H1 (cell line): ENCODE results near the gene GH1. TPM values are rescaled to one million over a fixed set of nuclear protein-coding genes. Genes with fewer than 3 reads are reported as not detected.

Source experiments
- CTCF ChIA-PET: fragments of 300-600 bp; sonication (Branson Sonifier 250); formaldehyde crosslinking; loops from one replicate; lab custom pipeline; 2021; ENCODE audit not compliant: partially characterized antibody; lab: Charles Lee
- POLR2A ChIA-PET: fragments of 300-600 bp; sonication (Branson Sonifier 250); formaldehyde crosslinking; loops from one replicate; lab custom pipeline; 2021; ENCODE audit warnings: inconsistent platforms; ENCODE audit not compliant: partially characterized antibody; lab: Charles Lee
- DNase-seq, 2 experiments: peaks; one replicate each; pipeline versions ENCODE4 v3.0.0 to v3.0.0-alpha.2; 2010 to 2022; ENCODE audit warnings: low spot score in 2 of 2, low read depth in 1 of 2, mixed read lengths in 1 of 2
- FAIRE-seq: peaks from 2 replicates; lab custom pipeline; 2011; peaks lifted over from hg19 to GRCh38; lab: Jason Lieb, UNC
- H2AFZ ChIP-seq: 2 replicates; pipeline ENCODE4 v1.8.1; 2012; ENCODE audit warnings: low read length, inconsistent platforms
- H2AK5ac ChIP-seq: 2 replicates; pipeline ENCODE4 v1.6.1; 2013; ENCODE audit warnings: low read depth, low read length
- H2BK120ac ChIP-seq: replicated peaks from 2 replicates; pipeline ENCODE3; 2013; ENCODE audit warnings: low read depth, low read length, inconsistent platforms
- H2BK12ac ChIP-seq: 2 replicates; pipeline ENCODE4 v1.6.1; 2013; ENCODE audit warnings: low read depth, low read length
- H2BK15ac ChIP-seq: 2 replicates; pipeline ENCODE4 v1.6.1; 2013; ENCODE audit warnings: low read length
- H2BK20ac ChIP-seq: 2 replicates; pipeline ENCODE4 v1.6.1; 2013; ENCODE audit warnings: low read length
- H2BK5ac ChIP-seq: 2 replicates; pipeline ENCODE4 v1.6.1; 2013; ENCODE audit warnings: low read depth, low read length
- H3K14ac ChIP-seq: 2 replicates; pipeline ENCODE4 v1.6.1; 2013; ENCODE audit warnings: inconsistent platforms; ENCODE audit not compliant: insufficient read length
- H3K18ac ChIP-seq: 2 replicates; pipeline ENCODE4 v1.6.1; 2013; ENCODE audit warnings: low read length; ENCODE audit errors: extremely low read depth
- H3K23ac ChIP-seq: 2 replicates; pipeline ENCODE4 v1.6.1; 2013; ENCODE audit warnings: inconsistent platforms; ENCODE audit not compliant: insufficient read length
- H3K23me2 ChIP-seq: 2 replicates; pipeline ENCODE4 v1.6.1; 2013; ENCODE audit warnings: low read depth, low read length
- H3K27ac ChIP-seq: 2 replicates; pipeline ENCODE4 v1.6.1; 2011; ENCODE audit warnings: low read depth, low read length, inconsistent platforms
- H3K27me3 ChIP-seq, 4 experiments: replicated peaks in 1 of 4; 1 replicate in 1 of 4; 2 replicates in 3 of 4; pipeline versions ENCODE4 v1.6.1 to v1.8.1; 2011 to 2013; ENCODE audit warnings: low read length in 3 of 4, mild to moderate bottlenecking in 3 of 4, inconsistent platforms in 2 of 4, mixed read lengths in 2 of 4, moderate library complexity in 1 of 4; ENCODE audit not compliant: control insufficient read depth in 3 of 4, insufficient read depth in 3 of 4; ENCODE audit errors: extremely low read depth in 1 of 4
- H3K36me3 ChIP-seq, 4 experiments: 2 replicates each; pipeline versions ENCODE4 v1.6.1 to v1.8.1; 2011 to 2013; ENCODE audit warnings: mild to moderate bottlenecking in 4 of 4, low read length in 3 of 4, moderate library complexity in 2 of 4, control low read depth in 1 of 4, inconsistent platforms in 1 of 4; ENCODE audit not compliant: insufficient read depth in 4 of 4, control insufficient read depth in 2 of 4
- H3K4ac ChIP-seq: replicated peaks from 2 replicates; pipeline ENCODE3; 2013; ENCODE audit warnings: low read length, low read depth, mixed read lengths, inconsistent platforms; ENCODE audit not compliant: insufficient read length
- H3K4me1 ChIP-seq, 4 experiments: replicated peaks in 1 of 4; 1 replicate in 1 of 4; 2 replicates in 3 of 4; pipeline versions ENCODE4 v1.6.1 to v1.8.1; 2011 to 2013; ENCODE audit warnings: low read length in 3 of 4, inconsistent platforms in 2 of 4, mixed read lengths in 1 of 4; ENCODE audit not compliant: insufficient read depth in 4 of 4, control insufficient read depth in 3 of 4
- H3K4me2 ChIP-seq, 2 experiments: 2 replicates each; pipeline versions ENCODE4 v1.6.1 to v1.8.1; 2011 to 2013; ENCODE audit warnings: low read depth in 2 of 2, low read length in 2 of 2, control low read depth in 1 of 2, inconsistent platforms in 1 of 2, mild to moderate bottlenecking in 1 of 2; ENCODE audit not compliant: insufficient read depth in 1 of 2
- H3K4me3 ChIP-seq, 4 experiments: fragments of 200-600, 300-600 bp in 1 of 4; sonication (generic), shearing (Covaris generic), sonication (Bioruptor Twin) in 1 of 4; 2 replicates each; pipeline versions ENCODE4 v1.5.1 to v1.8.1; 2011 to 2016; ENCODE audit warnings: low read length in 4 of 4, low read depth in 3 of 4, control low read depth in 2 of 4, inconsistent platforms in 2 of 4, mild to moderate bottlenecking in 2 of 4, mixed read lengths in 1 of 4, moderate library complexity in 1 of 4; ENCODE audit not compliant: insufficient read depth in 2 of 4; ENCODE audit errors: extremely low read depth in 1 of 4
- H3K56ac ChIP-seq: replicated peaks from 2 replicates; pipeline ENCODE3; 2013; ENCODE audit warnings: low read depth, mild to moderate bottlenecking, mixed read lengths, low read length, inconsistent platforms; ENCODE audit not compliant: insufficient read length
- H3K79me1 ChIP-seq: 2 replicates; pipeline ENCODE4 v1.6.1; 2013; ENCODE audit warnings: low read depth, low read length, control low read depth
- H3K79me2 ChIP-seq, 2 experiments: 2 replicates each; pipeline versions ENCODE4 v1.6.1 to v1.8.1; 2012 to 2013; ENCODE audit warnings: low read length in 2 of 2, mild to moderate bottlenecking in 2 of 2, inconsistent platforms in 1 of 2; ENCODE audit not compliant: insufficient read depth in 2 of 2, control insufficient read depth in 1 of 2
- H3K9ac ChIP-seq, 4 experiments: replicated peaks in 1 of 4; 1 replicate in 1 of 4; 2 replicates in 3 of 4; pipeline versions ENCODE4 v1.6.1 to v1.8.1; 2011 to 2013; ENCODE audit warnings: low read depth in 3 of 4, low read length in 3 of 4, control low read depth in 2 of 4, mild to moderate bottlenecking in 2 of 4, moderate library complexity in 2 of 4, inconsistent platforms in 1 of 4; ENCODE audit errors: extremely low read depth in 1 of 4
- H3K9me3 ChIP-seq, 2 experiments: 2 replicates each; pipeline versions ENCODE4 v1.6.1 to v1.8.1; 2012 to 2013; ENCODE audit warnings: mild to moderate bottlenecking in 2 of 2, moderate library complexity in 2 of 2, control low read depth in 1 of 2, inconsistent platforms in 1 of 2, low read depth in 1 of 2, low read length in 1 of 2, mixed read lengths in 1 of 2; ENCODE audit not compliant: insufficient read depth in 2 of 2
- H4K20me1 ChIP-seq, 2 experiments: replicated peaks in 1 of 2; 2 replicates each; pipeline versions ENCODE3 to v1.8.1; 2011 to 2013; ENCODE audit warnings: inconsistent platforms in 2 of 2, low read length in 2 of 2, mild to moderate bottlenecking in 1 of 2; ENCODE audit not compliant: insufficient read depth in 2 of 2, control insufficient read depth in 1 of 2
- H4K5ac ChIP-seq: 2 replicates; pipeline ENCODE4 v1.6.1; 2013; ENCODE audit warnings: low read length, low read depth, mixed read lengths, inconsistent platforms; ENCODE audit not compliant: insufficient read length
- H4K8ac ChIP-seq: 2 replicates; pipeline ENCODE4 v1.8.0; 2013; ENCODE audit warnings: mild to moderate bottlenecking, moderate library complexity, low read length, inconsistent platforms; ENCODE audit not compliant: insufficient read depth; ENCODE audit errors: extremely low read depth
- H4K91ac ChIP-seq: replicated peaks from 2 replicates; pipeline ENCODE3; 2013; ENCODE audit warnings: low read length, mixed read lengths, inconsistent platforms; ENCODE audit not compliant: insufficient read length
- CBX8 ChIP-seq: fragments of 300-800, 300-1000 bp; sonication (generic); IDR thresholded peaks from 2 replicates; pipeline ENCODE4 v1.7.1; 2016; ENCODE audit warnings: low read depth, low read length, borderline replicate concordance
- CEBPB ChIP-seq: IDR thresholded peaks from 2 replicates; pipeline ENCODE4 v1.6.1; 2012; ENCODE audit warnings: low read depth, low read length
- RAD21 ChIP-seq, 2 experiments: IDR thresholded peaks in 1 of 2; conservative IDR thresholded peaks in 1 of 2; 2 replicates each; pipeline ENCODE4 v1.6.1; 2011; ENCODE audit warnings: low read depth in 2 of 2, low read length in 2 of 2, improper control_type of control experiment in 1 of 2, inconsistent platforms in 1 of 2, mild to moderate bottlenecking in 1 of 2, moderate library complexity in 1 of 2
- WGBS, 2 experiments: shearing (Covaris generic) in 1 of 2; methylation state at CpG; one replicate each; pipeline versions ENCODE4 v1.1.6 to v1.1.7; 2013 to 2015; ENCODE audit warnings: low lambda C conversion rate in 2 of 2, mixed read lengths in 2 of 2, inconsistent platforms in 1 of 2, low coverage in 1 of 2, missing lambda C conversion rate in 1 of 2; ENCODE audit not compliant: insufficient replicate concordance in 2 of 2, insufficient coverage in 1 of 2, insufficient read length in 1 of 2; ENCODE audit errors: extremely low coverage in 1 of 2, missing lambda C conversion rate in 1 of 2; 5-methylcytosine and 5-hydroxymethylcytosine counted together
- polyA plus RNA-seq, 7 experiments: library from polyadenylated mRNA; depleted of rRNA in 3 of 7; stranded (reverse) in 5 of 7; unstranded in 2 of 7; fragments of >200 nt in 5 of 7; fragments of 200-250 nt in 2 of 7; gene quantifications; 1 replicate in 5 of 7; 2 replicates in 1 of 7; 4 replicates in 1 of 7; pipeline versions ENCODE4 v1.2.1 to v1.2.3, GENCODE V29; 2011 to 2013; ENCODE audit warnings: missing spikeins in 2 of 7, mixed read lengths in 2 of 7
- total RNA-seq: library from RNA; stranded (reverse); fragmentation: NEBNext Ultra II Directional; extraction: Animal tissue kit (Norgen Biotek cat#: 25700); gene quantifications from 2 replicates; pipeline ENCODE4 v1.2.1, GENCODE V29; 2021
- TF ChIP-seq, protein P1 (sequence below): IDR thresholded peaks from 2 replicates; pipeline ENCODE4 v1.6.1; 2012; ENCODE audit warnings: inconsistent platforms
- TF ChIP-seq, protein P2 (sequence below), 3 experiments: IDR thresholded peaks; 1 replicate in 2 of 3; 2 replicates in 1 of 3; pipeline versions ENCODE4 v1.5.1 to v1.6.1; 2011; ENCODE audit warnings: low read length in 3 of 3, mild to moderate bottlenecking in 3 of 3, inconsistent platforms in 2 of 3, low read depth in 1 of 3, moderate library complexity in 1 of 3; ENCODE audit not compliant: insufficient read depth in 1 of 3; ENCODE audit errors: control extremely low read depth in 1 of 3

GH1 gene
- total and polyA plus RNA-seq, 2 of the 8 experiments (the other 6 are each of a cell fraction or from before 2014, with no cell fraction given): 0.41 TPM; not detected in 1

DNA sequence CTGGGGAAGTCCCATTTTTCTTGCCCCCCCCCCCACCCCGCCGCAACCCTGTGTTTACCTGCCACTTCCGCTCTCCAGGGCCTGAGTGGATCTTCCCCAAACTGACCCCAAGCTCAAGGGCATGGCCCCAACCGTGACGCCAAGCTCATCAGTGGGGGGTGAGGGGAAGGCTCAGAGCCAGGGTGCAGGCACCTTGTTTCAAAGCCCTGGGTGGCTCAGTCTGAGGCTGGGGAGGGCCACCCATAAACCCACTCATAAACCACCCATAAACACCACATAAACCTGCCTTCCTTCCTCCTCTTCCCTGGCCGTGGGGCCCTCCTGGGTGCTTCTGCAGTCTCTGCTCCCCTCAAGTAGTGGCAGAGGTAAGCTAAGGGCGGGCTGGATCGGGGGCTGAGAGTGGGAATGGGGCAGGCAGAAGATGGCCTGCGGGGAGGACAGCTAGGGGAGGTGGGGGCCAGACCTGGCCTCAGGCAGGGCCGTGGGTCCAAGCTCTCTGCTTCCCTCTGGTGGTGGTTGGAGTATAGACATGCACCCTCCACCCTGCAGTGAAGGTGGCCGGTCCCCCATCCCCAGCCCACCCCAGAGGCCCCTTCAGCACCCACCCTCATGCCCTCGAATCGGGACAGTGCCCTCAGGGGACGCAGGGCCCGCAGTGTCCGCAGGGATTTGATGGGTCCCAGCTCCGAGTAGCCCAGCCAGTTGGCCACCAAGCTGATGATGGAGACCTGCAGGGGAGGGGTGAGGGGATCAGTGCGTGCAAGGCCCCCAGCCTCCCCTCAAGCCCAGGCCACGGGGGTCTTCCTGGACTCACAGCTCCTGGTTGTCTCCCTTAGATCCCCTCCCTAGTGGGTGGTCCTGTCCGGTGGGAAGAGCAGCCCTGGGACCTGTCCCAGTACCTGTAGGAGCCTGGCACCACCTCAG lies 28.1 kb upstream of the GH1 start:
- no peaks in the 10 kb centered on the region for H3K79me2 ChIP-seq
- no peak overlapping the region for H4K8ac ChIP-seq
- H2AK5ac ChIP-seq: no peak overlapping the region
- WGBS, 2 experiments: 65% methylated on average over 13 of the region's 20 CpGs; no CpG with 5 or more reads in 1 of the 2 experiments
- no peak overlapping the region for H3K4me3 ChIP-seq
- no peak overlapping the region for H4K91ac ChIP-seq
- no peaks in the 10 kb centered on the region for H3K79me1 ChIP-seq
- no peak overlapping the region for H3K4ac ChIP-seq
- DNase-seq (peak in 1 of 2 experiments; percentile 85), FAIRE-seq (no peak)
- peaks cover 0 to 8% (median 1%) of the 10 kb centered on the region in 4 experiments; a peak in 3 of 7 replicates for H3K4me1 ChIP-seq
- no peak overlapping the region for H4K5ac ChIP-seq
- H3K9me3 ChIP-seq: no peaks in the 10 kb centered on the region
- H3K18ac ChIP-seq: no peak overlapping the region
- no peak overlapping the region for H3K56ac ChIP-seq
- no peak overlapping the region for H3K27ac ChIP-seq
- no peak overlapping the region for H3K14ac ChIP-seq
- H2BK5ac ChIP-seq: no peak overlapping the region
- H4K20me1 ChIP-seq: peaks cover 0 to 2% of the 10 kb centered on the region in 2 experiments
- H2BK120ac ChIP-seq: no peak overlapping the region
- peaks cover 0 to 8% (median under 1%) of the 10 kb centered on the region in 4 experiments; a peak in 2 of 8 replicates for H3K36me3 ChIP-seq
- H3K23me2 ChIP-seq: no peaks in the 10 kb centered on the region
- CTCF ChIA-PET: interaction anchor here (0.6 to 3.8 kb wide), 40 partner anchors 9 to 354 kb away, joined by 3 to 135 read pairs (median 7); partner anchors contain the start of genes CD79B, CSHL1, ERN1 and GH1
- no peak overlapping the region for H2AFZ ChIP-seq
- peak overlapping the region; percentile 81; the same call in 1 of the 2 replicates for H2BK15ac ChIP-seq
- no peak overlapping the region for H2BK12ac ChIP-seq
- H3K4me2 ChIP-seq: no peak overlapping the region
- H3K23ac ChIP-seq: no peak overlapping the region
- no peaks in the 10 kb centered on the region for H3K27me3 ChIP-seq
- no peak overlapping the region for H2BK20ac ChIP-seq
- H3K9ac ChIP-seq: no peak overlapping the region
- POLR2A ChIA-PET: interaction anchor here (0.5 to 2.0 kb wide), 11 partner anchors 9 to 61 kb away, joined by 3 to 14 read pairs (median 4); partner anchors contain the start of genes CSHL1 and GH1
- TF ChIP-seq, protein P1, sequence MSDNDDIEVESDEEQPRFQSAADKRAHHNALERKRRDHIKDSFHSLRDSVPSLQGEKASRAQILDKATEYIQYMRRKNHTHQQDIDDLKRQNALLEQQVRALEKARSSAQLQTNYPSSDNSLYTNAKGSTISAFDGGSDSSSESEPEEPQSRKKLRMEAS: no peak
- TF ChIP-seq CBX8 (no peak), RAD21 (IDR thresholded peaks at IDR 0.05 in 1 of 2, conservative IDR thresholded peaks at IDR 0.05 in 1 of 2; ENCODE audit: low read depth in 2 of 2, low read length in 2 of 2) (peak; percentile 64 to 71), CEBPB (no peak)
- TF ChIP-seq, protein P2, sequence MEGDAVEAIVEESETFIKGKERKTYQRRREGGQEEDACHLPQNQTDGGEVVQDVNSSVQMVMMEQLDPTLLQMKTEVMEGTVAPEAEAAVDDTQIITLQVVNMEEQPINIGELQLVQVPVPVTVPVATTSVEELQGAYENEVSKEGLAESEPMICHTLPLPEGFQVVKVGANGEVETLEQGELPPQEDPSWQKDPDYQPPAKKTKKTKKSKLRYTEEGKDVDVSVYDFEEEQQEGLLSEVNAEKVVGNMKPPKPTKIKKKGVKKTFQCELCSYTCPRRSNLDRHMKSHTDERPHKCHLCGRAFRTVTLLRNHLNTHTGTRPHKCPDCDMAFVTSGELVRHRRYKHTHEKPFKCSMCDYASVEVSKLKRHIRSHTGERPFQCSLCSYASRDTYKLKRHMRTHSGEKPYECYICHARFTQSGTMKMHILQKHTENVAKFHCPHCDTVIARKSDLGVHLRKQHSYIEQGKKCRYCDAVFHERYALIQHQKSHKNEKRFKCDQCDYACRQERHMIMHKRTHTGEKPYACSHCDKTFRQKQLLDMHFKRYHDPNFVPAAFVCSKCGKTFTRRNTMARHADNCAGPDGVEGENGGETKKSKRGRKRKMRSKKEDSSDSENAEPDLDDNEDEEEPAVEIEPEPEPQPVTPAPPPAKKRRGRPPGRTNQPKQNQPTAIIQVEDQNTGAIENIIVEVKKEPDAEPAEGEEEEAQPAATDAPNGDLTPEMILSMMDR (IDR thresholded peaks at IDR 0.05; ENCODE audit: control extremely low read depth in 1 of 3, insufficient read depth in 1 of 3, low read depth in 1 of 3, low read length in 3 of 3): peak; percentile 75 to 92 (median 81)
